ENCODE measurements around the gene GLT6D1. TPM values are rescaled to one million over a fixed set of nuclear protein-coding genes. Genes with fewer than 3 reads are reported as not detected.

Gene GLT6D1
- total RNA-seq, 2 donors from 2014 or later: not detected

- Mint-ChIP-seq H3K4me3 (no peak overlapping the region), H3K27me3 (peaks cover 7% of the 10 kb centered on the region), H3K36me3 (ENCODE audit: low read depth) (no peaks in the 10 kb centered on the region), H3K4me1 (no peaks in the 10 kb centered on the region), H3K27ac (no peak overlapping the region)
- ATAC-seq (no peak), DNase-seq (no peak)
- H3K9me3 ChIP-seq (ENCODE audit: control insufficient read depth, low read length, poor library complexity, severe bottlenecking): no peaks in the 10 kb centered on the region
Observed at GRCh38 chr9:135579356-135579755, 60.0 kb downstream of the GLT6D1 start.

GRCh38 chr9:135577256-135577655, 62.1 kb downstream of the GLT6D1 start:
- no peak for DNase-seq
- H3K36me3 Mint-ChIP-seq (ENCODE audit: low read depth): no peaks in the 10 kb centered on the region

GRCh38 chr9:135575995-135576631, 63.2 kb downstream of the GLT6D1 start:
- no peak overlapping the region for H3K4me3 Mint-ChIP-seq
- DNase-seq: no peak
- H3K27ac Mint-ChIP-seq: no peak overlapping the region
- no peaks in the 10 kb centered on the region for H3K9me3 ChIP-seq (ENCODE audit: control insufficient read depth, low read length, poor library complexity, severe bottlenecking)
- ATAC-seq: no peak
- H3K27me3 Mint-ChIP-seq: no peaks in the 10 kb centered on the region
- H3K4me1 Mint-ChIP-seq: no peaks in the 10 kb centered on the region
- H3K36me3 Mint-ChIP-seq (ENCODE audit: low read depth): no peaks in the 10 kb centered on the region

More at GRCh38 chr9:135577256-135577655, 62.1 kb downstream of the GLT6D1 start:
- Mint-ChIP-seq H3K27me3 (no peaks in the 10 kb centered on the region), H3K27ac (no peak overlapping the region), H3K4me1 (no peaks in the 10 kb centered on the region), H3K4me3 (no peak overlapping the region)
- no peak for ATAC-seq
- H3K9me3 ChIP-seq (ENCODE audit: control insufficient read depth, low read length, poor library complexity, severe bottlenecking): no peaks in the 10 kb centered on the region

- DNase-seq (no peak), ATAC-seq (no peak)
- Mint-ChIP-seq H3K36me3 (ENCODE audit: low read depth) (no peaks in the 10 kb centered on the region), H3K27ac (no peak overlapping the region), H3K4me1 (no peaks in the 10 kb centered on the region), H3K4me3 (no peak overlapping the region), H3K27me3 (no peaks in the 10 kb centered on the region)
- no peaks in the 10 kb centered on the region for H3K9me3 ChIP-seq (ENCODE audit: control insufficient read depth, low read length, poor library complexity, severe bottlenecking)
Observed at GRCh38 chr9:135574943-135575342, 64.4 kb downstream of the GLT6D1 start.

GRCh38 chr9:135574331-135574730, 65.0 kb downstream of the GLT6D1 start:
- Mint-ChIP-seq H3K27ac (no peak overlapping the region), H3K36me3 (ENCODE audit: low read depth) (no peaks in the 10 kb centered on the region), H3K4me3 (no peak overlapping the region), H3K4me1 (no peaks in the 10 kb centered on the region), H3K27me3 (no peaks in the 10 kb centered on the region)
- no peaks in the 10 kb centered on the region for H3K9me3 ChIP-seq (ENCODE audit: control insufficient read depth, low read length, poor library complexity, severe bottlenecking)
- DNase-seq (no peak), ATAC-seq (no peak)

Other genes with a start within 250 kb of the GLT6D1 start
- 1 to 10 TPM; 2.1 to 2.6 TPM for gene PPP1R26, start 159.8 kb downstream of the GLT6D1 start, total RNA-seq
- 10 to 100 TPM; 22.3 to 25.0 TPM for gene MRPS2, start 138.9 kb downstream of the GLT6D1 start, total RNA-seq
- gene LCN1, start 118.1 kb downstream of the GLT6D1 start, total RNA-seq: not detected
- not detected for gene OBP2A, start 93.4 kb downstream of the GLT6D1 start, total RNA-seq
- not detected for gene PAEP, start 77.8 kb downstream of the GLT6D1 start, total RNA-seq
- not detected for gene LCN9, start 23.8 kb upstream of the GLT6D1 start, total RNA-seq
- gene SOHLH1, start 59.9 kb upstream of the GLT6D1 start, total RNA-seq: not detected
- gene KCNT1, start 62.6 kb upstream of the GLT6D1 start, total RNA-seq: under 1 TPM; 0.23 to 0.37 TPM

Data from T-helper 17 cell (primary cell).